GM12874 (cell line): ENCODE data around the gene PSMG1.

ENCODE experiments used
- CTCF ChIP-seq: IDR thresholded peaks from 2 replicates; pipeline ENCODE4 v1.5.1; 2011; ENCODE audit warnings: low read depth, mild to moderate bottlenecking, control low read depth, low read length, moderate library complexity; ENCODE audit not compliant: insufficient read depth

The PSMG1 gene

GRCh38 chr21:39137248-39138178, 45.7 kb downstream of the PSMG1 start:
- TF ChIP-seq CTCF = no peak

- no peak for TF ChIP-seq CTCF
Observed at GRCh38 chr21:39136711-39137110, 46.5 kb downstream of the PSMG1 start.

GRCh38 chr21:39134288-39134810, 48.9 kb downstream of the PSMG1 start:
- TF ChIP-seq CTCF = no peak

- no peak for TF ChIP-seq CTCF
Observed at GRCh38 chr21:39132248-39132647, 51.0 kb downstream of the PSMG1 start.

GRCh38 chr21:39131791-39132190, 51.5 kb downstream of the PSMG1 start:
- TF ChIP-seq CTCF = no peak

GRCh38 chr21:39127506-39127905, 55.7 kb downstream of the PSMG1 start:
- TF ChIP-seq CTCF = no peak

- no peak for TF ChIP-seq CTCF
Observed at GRCh38 chr21:39126486-39126806, 56.8 kb downstream of the PSMG1 start.
